Heart left ventricle (tissue), 16 donors: Measurements from ENCODE around the gene ABCC8. TPM values are rescaled to one million over a fixed set of nuclear protein-coding genes. Genes with fewer than 3 reads are reported as not detected.

Experiments used
- ATAC-seq, 4 donors: fragments of 200-7000 bp; cut with Tn5 transposase; one replicate each; pipeline ENCODE4 v1.9.1; 2020 to 2022; ENCODE audit warnings: moderate library complexity in 4 of 4, mild to moderate bottlenecking in 3 of 4, moderate number of reproducible peaks in 1 of 4
- DNase-seq, 5 donors: peaks; one replicate each; pipeline ENCODE4 v3.0.0-alpha.2; 2020
- H3K27ac ChIP-seq, 12 donors: fragments of 200-600 bp; sonication (generic) in 4 of 12; one replicate each; pipeline versions ENCODE4 v1.5.0 to v1.8.0; 2016 to 2022; ENCODE audit warnings: mild to moderate bottlenecking in 2 of 12
- H3K27me3 ChIP-seq, 9 donors: fragments of 200-600 bp; sonication (generic) in 2 of 9; one replicate each; pipeline versions ENCODE4 v1.5.1 to v1.8.0; 2016 to 2022; ENCODE audit warnings: mild to moderate bottlenecking in 3 of 9
- H3K36me3 ChIP-seq, 9 donors: fragments of 200-600 bp; sonication (generic) in 2 of 9; one replicate each; pipeline versions ENCODE4 v1.5.0 to v1.8.0; 2018 to 2022; ENCODE audit warnings: mild to moderate bottlenecking in 2 of 9
- H3K4me1 ChIP-seq, 12 donors: fragments of 200-600 bp; sonication (generic) in 4 of 12; one replicate each; pipeline versions ENCODE4 v1.5.0 to v1.8.0; 2016 to 2022; ENCODE audit warnings: mild to moderate bottlenecking in 3 of 12
- H3K4me3 ChIP-seq, 12 donors: fragments of 200-600 bp; sonication (generic) in 4 of 12; one replicate each; pipeline versions ENCODE4 v1.5.0 to v1.8.0; 2017 to 2022; ENCODE audit warnings: mild to moderate bottlenecking in 9 of 12, moderate library complexity in 4 of 12
- H3K9me3 ChIP-seq, 12 donors: fragments of 200-600 bp; sonication (generic) in 4 of 12; one replicate each; pipeline versions ENCODE4 v1.5.0 to v1.8.0; 2016 to 2022; ENCODE audit warnings: mild to moderate bottlenecking in 1 of 12
- CTCF ChIP-seq, 12 donors: fragments of 200-600 bp; sonication (generic) in 4 of 12; IDR thresholded peaks; one replicate each; pipeline versions ENCODE4 v1.5.0 to v1.8.0; 2018 to 2022; ENCODE audit warnings: antibody characterized with exemption in 12 of 12, mild to moderate bottlenecking in 5 of 12
- POLR2A ChIP-seq, 2 donors: fragments of 450-650 bp; IDR thresholded peaks; one replicate each; pipeline ENCODE4 v1.6.1; 2017; ENCODE audit warnings: antibody characterized with exemption in 2 of 2, mild to moderate bottlenecking in 2 of 2, moderate library complexity in 2 of 2
- WGBS, 4 donors: extraction: QIAGEN DNeasy Blood & Tissue Kit in 2 of 4; methylation state at CpG; one replicate each; pipeline versions ENCODE4 v1.1.5 to v1.1.7; 2013 to 2018; 5-methylcytosine and 5-hydroxymethylcytosine counted together
- intact Hi-C, 10 donors: fragments of 100-400 bp; cut with DNase I; formaldehyde crosslinking; loops; one replicate each; pipeline versions ENCODE4 v1.11.1 to v1.14.2; 2022
- polyA plus RNA-seq, 2 donors: library from polyadenylated mRNA; stranded (reverse); fragments of 200-250 nt; gene quantifications; one replicate each; pipeline ENCODE4 v1.2.3, GENCODE V29; 2013
- total RNA-seq, 9 donors: library from RNA; depleted of rRNA in 2 of 9; stranded (reverse); fragments of >200 nt in 2 of 9; fragmentation: NEBNext Ultra II Directional in 3 of 9; extraction: Animal tissue kit (Norgen Biotek cat#: 25700) in 3 of 9; gene quantifications; one replicate each; pipeline versions ENCODE4 v1.1.0 to v1.2.4, GENCODE V29; 2016 to 2023
- donor health status: ischemic (EF 13 %, LVEDD 7.1; RV severe dilation, severe dysfunction).
- donor health status: healthy with polysubstance abuse.
- donor health status: DM: no; HTN: yes; CAD: no.
- donor health status: DM: no; HTN: no; CAD: no.
- donor health status: ischemic (EF 25% LVEDD 6.9; RV normal size, moderate dysfunction).
- donor health status: ischemic (EF 25% LVEDD 5.7; RV mildly dilated, moderate dysfunction).
- donor health status: healthy.
- donor health status: DM: yes; HTN: yes; CAD: no.
- donor health status: ischemic (EF 35%, LVEDD 5.7; RV mildly dilated, moderate dysfunction).
- donor health status: nonischemic (EF 11% LVEDD 7.7; RV severe dilation, severe dysfunction).
- donor health status: DM: yes; HTN: yes; CAD: no.
- donor health status: PGD.
- donor health status: ischemic (EF 29% LVEDD 5.4; RV normal size, mild dysfunction).
- donor health status: nonischemic (EF 23%, LVEDD 6.1; RV moderate dilation, normal function).

The ABCC8 gene
- total and polyA plus RNA-seq, 11 donors, result 0.69 to 9.6 (median 3.6) TPM

- TF ChIP-seq CTCF (IDR thresholded peaks at IDR 0.05) (no peak), POLR2A (IDR thresholded peaks at IDR 0.05) (no peak)
- 67 to 79% (median 76%) methylated on average over 8 of the region's 8 CpGs for WGBS, 4 donors
- intact Hi-C loops, result no loop called here
- peak in 1 of 5 donors; percentile 29 for DNase-seq
- Histone ChIP-seq H3K9me3 (no peaks in the 10 kb centered on the region), H3K27me3 (peaks cover 0 to 6% (median 0%) of the 10 kb centered on the region in 9 donors), H3K27ac (no peak overlapping the region), H3K4me1 (peaks cover 0 to 22% (median 0%) of the 10 kb centered on the region in 12 donors), H3K36me3 (no peaks in the 10 kb centered on the region), H3K4me3 (no peak overlapping the region)
- ATAC-seq, result no peak
These were observed 62.3 kb downstream of the ABCC8 start for GRCh38 chr11:17414317-17414737.

- intact Hi-C loops, result no loop called here
- Histone ChIP-seq H3K27me3 (no peaks in the 10 kb centered on the region), H3K9me3 (no peaks in the 10 kb centered on the region), H3K4me1 (peaks cover 0 to 22% (median 0%) of the 10 kb centered on the region in 12 donors), H3K36me3 (no peaks in the 10 kb centered on the region), H3K4me3 (no peak overlapping the region), H3K27ac (no peak overlapping the region)
- no peak for ATAC-seq
- DNase-seq, result peak in 1 of 5 donors; percentile 31
- no peak for TF ChIP-seq CTCF (IDR thresholded peaks at IDR 0.05)
- no peak for TF ChIP-seq POLR2A (IDR thresholded peaks at IDR 0.05)
- WGBS, 4 donors, result 84 to 91% (median 87%) methylated on average over 14 to 15 of the region's 15 CpGs
These were observed 63.0 kb downstream of the ABCC8 start for GRCh38 chr11:17413414-17414316.

- 79 to 83% (median 79%) methylated on average over 9 of the region's 9 CpGs for WGBS, 4 donors
- no peak overlapping the region for H3K27ac ChIP-seq
- H3K36me3 ChIP-seq, result no peaks in the 10 kb centered on the region
- no peak for ATAC-seq
- TF ChIP-seq CTCF (IDR thresholded peaks at IDR 0.05) (no peak), POLR2A (IDR thresholded peaks at IDR 0.05) (no peak)
- no peak for DNase-seq
- intact Hi-C loops, result no loop called here
- no peaks in the 10 kb centered on the region for H3K27me3 ChIP-seq
- no peaks in the 10 kb centered on the region for H3K9me3 ChIP-seq
- H3K4me1 ChIP-seq, result peaks cover 0 to 22% (median 0%) of the 10 kb centered on the region in 12 donors
- no peak overlapping the region for H3K4me3 ChIP-seq
These were observed 64.0 kb downstream of the ABCC8 start for GRCh38 chr11:17412488-17413180.

- Histone ChIP-seq H3K4me3 (no peak overlapping the region), H3K36me3 (no peaks in the 10 kb centered on the region), H3K27ac (peak overlapping the region in 1 of 12 donors; percentile 59), H3K4me1 (peaks cover 0 to 32% (median 4%) of the 10 kb centered on the region in 12 donors), H3K27me3 (no peaks in the 10 kb centered on the region), H3K9me3 (no peaks in the 10 kb centered on the region)
- WGBS, 4 donors, result 64 to 76% (median 67%) methylated on average over 6 of the region's 6 CpGs
- ATAC-seq (no peak), DNase-seq (no peak)
- intact Hi-C loops, result no loop called here
- TF ChIP-seq CTCF (IDR thresholded peaks at IDR 0.05), result no peak
- no peak for TF ChIP-seq POLR2A (IDR thresholded peaks at IDR 0.05)
These were observed 65.2 kb downstream of the ABCC8 start for GRCh38 chr11:17411418-17411817.
